ENCODE results near the gene FUT9.

GRCh38 chr6:96249755-96250154, 234.0 kb downstream of the FUT9 start:
- TF ChIP-seq ZFP30 (CRISPR knock-in tag; IDR thresholded peaks at IDR 0.05), result no peak
- TF ChIP-seq ARNTL (CRISPR knock-in tag; IDR thresholded peaks at IDR 0.05; ENCODE audit: borderline replicate concordance, low read depth), result no peak
- TF ChIP-seq TOX (CRISPR knock-in tag; IDR thresholded peaks at IDR 0.05; ENCODE audit: borderline replicate concordance), result no peak
- no peak for TF ChIP-seq PATZ1 (CRISPR knock-in tag; IDR thresholded peaks at IDR 0.05; ENCODE audit: borderline replicate concordance)
- TF ChIP-seq ZNF8 (CRISPR knock-in tag; IDR thresholded peaks at IDR 0.05), result no peak
- TF ChIP-seq GLIS3 (CRISPR knock-in tag; IDR thresholded peaks at IDR 0.05), result no peak
- TF ChIP-seq CREB5 (CRISPR knock-in tag; IDR thresholded peaks at IDR 0.05; ENCODE audit: low read depth), result no peak
- no peak for TF ChIP-seq ZC3H10 (CRISPR knock-in tag; IDR thresholded peaks at IDR 0.05)
- no peak for TF ChIP-seq PPARA (CRISPR knock-in tag; IDR thresholded peaks at IDR 0.05; ENCODE audit: borderline replicate concordance)
- no peak for TF ChIP-seq CSDC2 (CRISPR knock-in tag; IDR thresholded peaks at IDR 0.05)
- no peak for TF ChIP-seq POU6F1 (CRISPR knock-in tag; IDR thresholded peaks at IDR 0.05; ENCODE audit: borderline replicate concordance, low read depth)
